Right lobe of liver (tissue), 4 donors: Measurements from ENCODE around the gene WBP1L.
A peak's percentile ranks its signal among the peaks of the same experiment; 100 is the strongest.

ENCODE experiments used
- CTCF ChIP-seq, 4 donors: fragments of 200-600 bp in 3 of 4; fragments of 450-650 bp in 1 of 4; IDR thresholded peaks; one replicate each; pipeline versions ENCODE4 v1.5.1 to v1.8.0; 2016 to 2022; ENCODE audit warnings: antibody characterized with exemption in 4 of 4, mild to moderate bottlenecking in 2 of 4
- POLR2A ChIP-seq: fragments of 450-650 bp; IDR thresholded peaks from one replicate; pipeline ENCODE4 v1.6.1; 2017; ENCODE audit warnings: antibody characterized with exemption, mild to moderate bottlenecking
- donor health status: DM: no; HTN: no; CAD: no.
- donor health status: DM: no; HTN: no; CAD: no.
- donor health status: DM: no; HTN: yes; CAD: no.

GRCh38 chr10:102743588-102744373 is at the start of gene WBP1L:
- no peak for TF ChIP-seq CTCF (IDR thresholded peaks at IDR 0.05)
- TF ChIP-seq POLR2A, result peak; percentile 82
